GM03348 (cell line): ENCODE measurements around the gene ATP7A.

Experiments used
- DNase-seq: peaks from one replicate; pipeline ENCODE4 v3.0.0; 2012; ENCODE audit warnings: low spot score

The ATP7A gene

GRCh38 chrX:77945910-77946545 is 35.5 kb downstream of the ATP7A start:
- no peak for DNase-seq

DNA sequence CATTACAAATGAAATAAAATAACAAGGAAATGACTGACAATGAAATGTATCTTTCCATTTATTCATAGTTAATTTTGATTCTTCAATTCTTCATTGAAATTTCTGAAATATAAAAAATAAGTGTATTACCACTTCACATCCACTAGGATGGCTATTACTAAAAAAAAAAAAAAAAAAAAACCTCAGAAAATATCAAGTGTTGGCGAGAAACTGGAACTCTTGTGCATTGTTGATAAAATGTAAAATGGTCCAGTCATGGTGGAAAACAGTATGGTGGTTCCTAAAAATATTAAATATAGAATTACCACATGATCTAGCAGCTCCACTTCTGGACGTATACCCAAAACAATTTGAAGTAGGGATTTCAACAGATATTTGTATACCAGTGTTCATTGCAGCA is 36.1 kb downstream of the ATP7A start:
- no peak for DNase-seq

GRCh38 chrX:77949840-77950239 is 39.3 kb downstream of the ATP7A start:
- DNase-seq = no peak

- DNase-seq = no peak
These were observed 41.7 kb downstream of the ATP7A start for GRCh38 chrX:77952173-77952572.

DNA sequence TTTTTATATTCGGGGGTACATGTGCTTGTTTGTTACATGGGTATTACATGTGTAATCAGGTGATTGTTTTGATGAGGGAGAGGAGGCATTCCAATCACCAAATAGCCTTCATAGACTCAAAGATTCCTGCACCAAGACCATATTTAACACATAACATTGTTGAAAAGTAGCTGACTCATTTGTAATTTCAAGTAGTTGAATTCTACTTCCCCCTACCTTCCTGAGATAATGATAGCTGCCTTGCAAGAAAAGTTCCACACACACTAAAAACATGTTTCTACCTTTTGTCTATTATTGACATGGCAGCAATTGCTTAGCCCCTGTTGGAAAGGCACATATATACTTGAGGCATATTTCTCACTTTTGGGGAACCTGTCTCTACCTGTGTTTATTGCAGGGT is 42.8 kb downstream of the ATP7A start:
- no peak for DNase-seq

DNA sequence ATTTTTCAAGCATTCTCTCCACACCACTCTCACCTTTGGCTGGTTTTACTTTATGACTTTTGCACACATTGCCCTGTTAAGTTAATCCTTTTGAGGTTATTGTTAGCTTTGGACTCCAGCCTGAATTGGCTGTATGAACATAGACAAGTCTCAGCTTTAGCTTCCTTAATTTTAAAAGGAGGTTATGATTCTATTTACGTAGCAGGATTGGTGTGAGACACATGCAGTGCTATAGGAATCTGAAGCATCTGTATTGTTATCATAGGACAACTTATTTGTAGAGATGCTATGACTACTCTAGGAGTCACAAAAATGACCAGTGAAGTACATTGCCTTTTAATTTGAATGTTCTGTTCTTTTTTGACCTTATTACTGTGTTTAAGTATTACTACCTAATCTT is 43.2 kb downstream of the ATP7A start:
- no peak for DNase-seq

GRCh38 chrX:77960567-77960966 is 50.1 kb downstream of the ATP7A start:
- DNase-seq = no peak

- DNase-seq = no peak
These were observed 50.6 kb downstream of the ATP7A start for GRCh38 chrX:77961063-77961462.

DNA sequence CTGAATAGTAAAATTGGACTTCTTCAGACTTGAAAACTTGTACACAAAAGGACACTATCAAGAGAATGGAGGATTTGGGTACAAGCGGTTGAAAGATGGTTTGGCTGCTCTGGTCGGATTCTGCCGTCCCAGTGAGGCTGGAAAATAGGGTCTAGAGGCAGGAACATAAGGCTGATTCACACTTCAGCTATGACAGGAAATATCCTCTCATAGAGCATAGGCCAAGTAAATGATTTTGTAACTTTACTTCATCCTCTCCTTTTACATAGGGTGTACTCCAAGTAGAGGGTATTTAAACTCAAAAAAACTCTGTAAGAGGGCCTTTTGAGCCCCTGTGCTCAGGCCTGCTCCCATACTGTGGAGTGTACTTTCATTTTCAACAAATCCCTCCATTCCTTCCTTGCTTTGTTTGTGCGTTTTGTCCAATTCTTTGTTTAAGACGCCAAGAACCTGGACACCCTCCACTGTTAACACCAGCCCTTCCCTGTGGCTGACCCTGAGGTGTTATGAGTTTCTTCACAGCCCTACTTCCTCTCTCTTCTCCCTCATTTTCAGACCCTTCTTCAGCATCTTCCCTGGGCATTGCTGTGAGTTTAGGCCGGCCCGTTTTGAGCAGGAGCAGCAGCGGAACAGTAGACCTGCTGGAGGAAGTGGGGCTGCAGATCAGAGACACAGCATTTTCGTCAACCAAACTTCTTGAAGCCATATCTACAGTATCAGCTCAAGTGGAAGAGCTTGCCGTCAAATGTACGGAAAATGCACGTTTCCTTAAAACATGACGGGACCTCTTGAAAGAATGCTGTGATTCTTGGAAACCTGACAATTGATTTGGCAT is 51.8 kb downstream of the ATP7A start:
- no peak for DNase-seq

DNA sequence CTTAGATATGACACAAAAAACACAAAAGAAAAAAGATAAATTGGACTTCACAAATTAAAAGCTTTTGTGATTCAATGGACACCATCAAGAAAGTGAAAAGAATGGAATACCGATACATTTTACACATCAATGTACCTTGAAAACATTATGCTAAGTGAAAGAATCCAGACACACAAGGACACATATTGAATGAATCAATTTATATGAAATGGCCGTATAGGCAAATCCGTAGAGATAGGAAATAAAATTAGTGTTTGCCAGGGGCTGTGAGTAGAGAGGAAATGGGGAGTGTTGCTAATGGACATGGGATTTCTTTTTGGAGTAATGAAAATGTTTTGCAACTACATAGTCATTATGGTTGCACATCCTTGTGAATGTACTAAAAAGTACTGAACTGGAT is 55.9 kb downstream of the ATP7A start:
- no peak for DNase-seq

DNA sequence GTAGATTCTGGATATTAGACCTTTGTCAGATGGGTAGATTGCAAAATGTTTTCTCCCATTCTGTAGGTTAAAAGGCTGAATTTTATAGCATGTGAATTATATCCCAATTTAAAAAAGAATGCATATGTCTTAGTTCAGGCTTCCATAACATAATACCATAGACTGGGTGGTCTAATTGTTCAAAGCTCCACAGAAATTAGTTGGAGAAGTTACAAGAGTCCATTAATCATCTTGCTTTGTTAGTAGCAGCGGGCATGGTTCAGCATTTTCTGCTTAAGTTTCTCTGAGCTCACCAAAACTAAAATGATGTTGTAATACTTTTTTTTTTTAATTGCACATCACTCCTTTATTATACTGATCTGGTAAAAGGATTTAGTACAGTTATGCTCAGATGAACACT is 57.1 kb downstream of the ATP7A start:
- DNase-seq = no peak

DNA sequence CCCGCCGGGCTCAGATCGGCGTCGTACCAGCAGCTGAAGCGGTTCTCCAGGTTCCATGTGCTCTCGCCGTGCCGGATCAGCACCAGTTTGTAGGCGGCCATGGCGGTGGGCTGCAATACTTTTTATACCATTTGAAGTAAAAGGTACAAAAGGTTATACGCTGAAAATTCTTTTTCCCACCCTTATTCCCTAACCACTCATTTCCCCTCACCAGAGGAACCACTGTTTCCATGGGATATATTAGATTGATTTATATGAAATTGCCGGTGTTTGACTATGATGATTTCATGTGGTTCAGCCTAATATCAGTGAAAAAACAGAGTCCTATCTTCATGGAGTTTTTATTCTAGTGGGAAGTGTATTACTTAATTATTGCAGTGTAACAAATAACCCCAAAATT is 59.0 kb downstream of the ATP7A start, which contains the start of gene PGAM4:
Gene PGAM4, minus strand, starts transcription at position 101 of the 400 bp plus-strand sequence. Its CDS starts 0 bp downstream, at position 101.
- no peak for DNase-seq

- no peak for DNase-seq
These were observed 65.3 kb downstream of the ATP7A start for GRCh38 chrX:77975755-77976154.

DNA sequence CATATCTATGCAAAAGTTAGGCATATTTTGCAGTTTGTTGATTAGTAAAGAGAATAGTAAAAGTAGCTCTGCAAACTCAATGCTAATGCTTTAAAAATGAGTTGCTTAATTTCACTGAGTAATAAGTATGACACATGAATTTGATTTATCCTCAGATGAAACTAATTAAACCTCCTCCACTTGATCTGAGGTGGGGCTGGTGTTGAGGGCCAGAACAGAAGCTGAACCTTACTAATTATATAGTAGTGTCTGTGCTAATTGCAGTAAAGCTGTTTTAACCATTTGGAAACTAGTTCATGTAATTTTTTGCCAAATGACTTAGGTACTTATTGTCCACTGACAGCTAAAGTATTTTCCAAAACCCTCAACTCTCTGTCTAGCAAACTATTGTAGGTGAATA is 66.6 kb downstream of the ATP7A start:
- DNase-seq = peak; percentile 5

DNA sequence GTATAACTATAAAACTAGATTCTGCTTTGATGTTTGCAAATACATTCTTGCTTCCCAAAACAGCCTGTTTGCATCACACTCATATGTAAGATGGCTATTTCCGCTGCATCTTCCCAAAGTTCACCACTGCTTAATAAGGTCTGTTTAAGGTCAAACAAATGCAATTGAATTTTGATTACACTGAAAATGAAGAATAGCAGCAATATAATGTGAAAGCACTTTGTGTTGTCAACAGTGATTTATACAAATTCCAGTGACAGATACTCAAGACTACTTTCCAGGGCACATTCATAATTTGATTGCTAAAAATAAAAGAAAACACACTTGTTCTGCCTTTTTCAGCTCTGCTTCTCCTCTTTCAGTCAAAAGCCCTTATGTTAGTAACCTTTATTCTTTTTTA is 67.0 kb downstream of the ATP7A start:
- DNase-seq = no peak

GRCh38 chrX:77979870-77980269 is 69.4 kb downstream of the ATP7A start:
- DNase-seq = no peak

DNA sequence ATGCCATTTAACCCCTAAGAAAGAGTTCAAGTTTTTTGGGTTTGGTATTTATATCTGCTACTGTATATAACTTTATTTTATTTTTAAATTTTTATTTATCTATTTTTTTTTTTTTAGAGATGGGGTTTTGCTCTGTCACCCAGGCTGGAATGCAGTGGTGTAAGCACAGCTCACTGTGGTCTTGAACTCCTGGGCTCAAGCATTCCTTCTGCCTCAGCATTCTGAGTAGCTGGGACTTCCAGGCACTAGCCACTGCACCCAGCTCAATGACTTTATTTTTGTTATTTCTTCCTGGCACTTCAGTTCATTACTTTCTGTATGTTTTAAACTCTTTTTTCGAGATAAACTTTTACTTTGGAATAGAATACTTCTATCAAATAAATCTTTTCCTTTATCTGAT is 101.4 kb downstream of the ATP7A start:
- DNase-seq = peak; percentile 1

GRCh38 chrX:78019586-78020483 is 109.3 kb downstream of the ATP7A start:
- DNase-seq = no peak

DNA sequence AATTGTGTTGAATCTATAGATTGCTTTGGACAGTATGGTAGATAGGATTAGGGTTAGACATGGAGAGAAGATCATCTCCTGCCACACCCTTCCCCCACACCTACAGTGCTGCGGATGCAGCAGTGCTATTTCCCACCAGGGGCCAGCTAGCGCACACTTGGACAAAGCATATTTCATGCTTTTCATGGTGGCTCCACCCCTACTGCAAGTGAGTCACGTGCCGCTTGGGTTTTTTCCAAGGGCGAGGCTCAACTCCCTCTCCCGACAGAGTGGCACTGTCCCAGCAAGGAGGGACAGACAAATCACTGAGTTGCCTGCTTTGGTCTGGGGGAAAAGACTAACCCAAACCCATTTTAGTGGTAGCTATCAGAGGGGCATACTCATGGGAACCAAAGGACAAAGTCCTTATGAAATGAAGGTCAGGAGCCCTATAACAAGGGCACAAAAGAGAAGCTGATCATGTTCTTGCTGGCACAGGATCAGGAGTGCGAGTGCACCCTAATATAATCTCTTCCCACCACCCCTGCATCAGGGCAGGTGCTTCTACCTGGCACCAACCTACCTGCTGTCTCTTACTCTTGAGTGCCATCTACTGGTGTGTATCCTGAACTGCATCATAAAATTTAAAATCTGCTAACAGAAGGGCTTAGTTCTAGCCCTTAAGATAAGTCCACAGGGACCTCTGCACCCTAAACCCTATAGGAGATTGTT is 114.0 kb downstream of the ATP7A start:
- peak; percentile 3 for DNase-seq

GRCh38 chrX:78027798-78028197 is 117.3 kb downstream of the ATP7A start:
- no peak for DNase-seq

DNA sequence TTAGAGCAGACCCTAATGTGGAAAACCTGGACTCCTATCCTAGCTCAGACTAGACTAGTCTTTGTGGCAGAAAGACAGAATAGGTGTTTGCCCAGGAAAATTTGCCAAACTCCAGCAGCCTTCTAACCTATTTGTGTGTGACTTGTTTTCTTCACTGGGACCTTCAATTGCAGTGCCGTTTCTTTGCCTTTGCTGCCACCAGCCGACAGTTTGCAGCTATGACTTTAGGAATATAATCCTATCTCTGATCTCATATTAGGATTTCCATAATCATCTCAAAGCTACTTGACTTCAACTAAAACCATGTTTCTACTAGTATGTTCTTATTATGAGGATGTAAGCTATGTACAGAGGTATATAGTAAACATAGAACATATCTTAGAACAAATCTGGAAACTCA is 119.2 kb downstream of the ATP7A start:
- DNase-seq = peak; percentile 51

DNA sequence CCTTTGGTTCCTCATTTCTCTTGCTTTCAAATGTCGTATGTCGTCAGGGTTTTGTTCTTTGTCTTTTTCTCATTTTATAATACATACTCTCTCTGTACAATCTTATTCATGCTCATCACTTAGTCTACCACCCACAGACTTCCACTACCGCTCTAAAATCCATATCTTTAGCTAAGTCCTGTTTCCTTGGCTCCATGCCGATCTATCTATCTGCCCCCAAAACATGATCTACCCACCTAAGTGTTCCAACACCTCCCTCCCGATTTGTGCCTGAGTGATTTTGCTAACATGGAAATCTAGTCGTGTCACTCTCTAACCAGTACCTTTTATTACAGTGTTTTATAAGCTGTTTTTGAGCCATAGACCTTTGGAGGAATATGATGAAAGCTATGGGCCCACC is 124.6 kb downstream of the ATP7A start:
- DNase-seq = no peak
